Tongue (tissue), 2 donors: ENCODE results near the gene CD38. TPM values are rescaled to one million over a fixed set of nuclear protein-coding genes. Genes with fewer than 3 reads are reported as not detected.

Experiments used
- DNase-seq: peaks from one replicate; pipeline ENCODE4 v3.0.0-alpha.2; 2015
- total RNA-seq: library from RNA; depleted of rRNA; stranded (reverse); fragments of >200 nt; gene quantifications from one replicate; pipeline ENCODE4 v1.2.3, GENCODE V29; 2014

The CD38 gene
- total RNA-seq, 1 donor from 2014 or later = 4.4 TPM

DNA sequence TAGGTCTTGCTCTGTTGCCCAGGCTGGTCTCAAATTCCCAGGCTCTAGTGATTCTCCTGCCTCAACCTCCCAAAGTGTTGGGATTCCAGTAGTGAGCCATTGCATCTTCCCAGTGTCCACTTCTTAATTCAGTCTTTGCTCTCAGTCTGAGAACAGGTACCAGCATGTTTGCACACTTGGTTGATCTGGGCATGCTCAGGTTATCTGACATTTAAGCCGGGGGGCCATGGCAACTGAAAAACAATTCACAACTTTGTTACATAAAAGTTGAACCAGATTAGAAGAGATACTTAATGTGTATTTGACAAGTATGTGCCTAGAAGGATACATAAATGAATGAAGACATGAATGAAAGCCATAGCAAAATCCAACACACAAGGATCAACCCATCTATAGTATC lies 121.4 kb downstream of the CD38 start:
- no peak for DNase-seq

DNA sequence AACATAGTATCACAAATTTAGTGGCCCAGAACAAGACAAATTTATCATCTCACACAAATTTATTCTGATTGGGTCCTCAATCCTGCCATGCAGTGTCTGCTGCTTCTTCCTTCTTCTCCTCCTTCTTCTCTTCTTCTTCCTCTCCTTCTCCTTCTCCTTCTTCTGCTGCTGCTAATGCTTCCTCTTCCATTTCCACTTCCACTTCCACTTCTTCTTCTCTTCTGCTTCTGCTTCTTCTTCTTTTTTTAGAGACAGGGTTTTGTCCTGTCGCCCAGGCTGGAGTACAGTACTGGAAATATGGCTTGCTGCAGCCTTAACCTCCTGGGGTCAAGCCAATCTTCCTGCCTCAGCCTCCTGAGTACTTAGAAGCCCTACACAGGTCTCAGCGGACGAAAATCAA lies 122.9 kb downstream of the CD38 start:
- DNase-seq = no peak

DNA sequence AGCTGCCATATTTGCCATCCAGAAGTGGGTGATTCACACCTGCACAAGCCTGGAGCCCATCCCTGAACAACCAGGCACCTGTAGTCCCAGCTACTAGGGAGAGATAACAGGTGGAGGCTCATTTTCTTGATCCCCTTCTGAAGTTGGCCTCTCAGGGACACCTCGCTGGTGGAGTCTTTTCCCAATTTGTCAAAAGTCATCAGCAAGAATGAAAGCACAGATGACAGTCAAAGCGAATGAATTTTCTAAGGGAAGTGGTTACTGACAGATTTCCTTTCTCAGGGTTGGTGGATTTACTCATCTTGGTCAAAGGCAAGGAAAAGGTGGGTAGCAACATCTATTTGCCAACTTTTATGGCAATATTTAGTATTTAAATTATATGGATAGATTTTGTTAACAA lies 123.9 kb downstream of the CD38 start:
- no peak for DNase-seq

DNA sequence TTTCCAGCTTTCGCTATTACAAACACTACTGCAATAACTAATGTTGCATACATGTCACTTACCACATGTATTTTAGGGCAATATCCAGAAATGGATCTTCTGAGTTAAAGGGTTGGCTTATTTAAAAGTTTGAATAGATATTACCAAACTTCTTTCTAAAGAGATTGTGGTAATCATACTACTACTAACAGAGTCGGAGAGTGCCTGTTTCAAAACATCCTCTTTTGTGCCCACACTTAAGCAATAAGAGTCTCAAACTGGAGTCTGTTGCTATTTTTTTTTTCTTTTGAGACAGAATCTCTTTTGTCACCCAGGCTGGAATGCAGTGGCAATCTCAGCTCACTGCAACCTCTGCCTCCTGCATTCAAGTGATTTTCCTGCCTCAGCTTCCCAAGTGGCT lies 124.6 kb downstream of the CD38 start:
- no peak for DNase-seq

Other genes starting within 250 kb of the CD38 start
- 206 TPM for gene FBXL5, start 123.0 kb upstream of the CD38 start, total RNA-seq
- 42.2 TPM for gene FAM200B, start 96.5 kb upstream of the CD38 start, total RNA-seq
- 4.7 TPM for gene BST1, start 75.3 kb upstream of the CD38 start, total RNA-seq
- 5.7 TPM for gene FGFBP1, start 160.4 kb downstream of the CD38 start, total RNA-seq
- 1.9 TPM for gene FGFBP2, start 184.8 kb downstream of the CD38 start, total RNA-seq